ENCODE results near the gene RAE1. TPM values are rescaled to one million over a fixed set of nuclear protein-coding genes. Genes with fewer than 3 reads are reported as not detected.

RAE1 gene
- polyA plus RNA-seq, 2 donors = 8.6 to 25.0 TPM

- peak overlapping the region in 1 of 2 donors; percentile 77 for H3K27ac ChIP-seq (ENCODE audit: low read depth in 2 of 2, low read length in 1 of 2)
- H3K4me1 ChIP-seq (ENCODE audit: control insufficient read depth in 2 of 2, insufficient read depth in 2 of 2, low read length in 1 of 2) = peaks cover 4 to 40% of the 10 kb centered on the region in 2 donors
Observed at GRCh38 chr20:57396212-57396983, 45.3 kb downstream of the RAE1 start.

GRCh38 chr20:57396984-57397692 is 46.1 kb downstream of the RAE1 start:
- Histone ChIP-seq H3K4me1 (ENCODE audit: control insufficient read depth in 2 of 2, insufficient read depth in 2 of 2, low read length in 1 of 2) (peaks cover 6 to 44% of the 10 kb centered on the region in 2 donors), H3K9me3 (ENCODE audit: control insufficient read depth in 2 of 2, insufficient read depth in 1 of 2, low read depth in 1 of 2, low read length in 1 of 2) (no peaks in the 10 kb centered on the region), H3K27ac (ENCODE audit: low read depth in 2 of 2, low read length in 1 of 2) (peak overlapping the region; percentile 57 to 77), H3K36me3 (ENCODE audit: control insufficient read depth in 2 of 2, insufficient read depth in 2 of 2, low read length in 1 of 2) (peaks cover 6 to 17% of the 10 kb centered on the region in 2 donors), H3K27me3 (ENCODE audit: control insufficient read depth in 1 of 2, insufficient read depth in 2 of 2, low read length in 2 of 2) (no peaks in the 10 kb centered on the region), H3K4me3 (ENCODE audit: low read depth in 1 of 2, low read length in 2 of 2) (no peak overlapping the region)
- 73 to 77% methylated on average over 16 of the region's 16 CpGs for WGBS, 2 donors

More at GRCh38 chr20:57396212-57396983, 45.3 kb downstream of the RAE1 start:
- 82 to 87% methylated on average over 15 to 16 of the region's 16 CpGs for WGBS, 2 donors
- no peaks in the 10 kb centered on the region for H3K9me3 ChIP-seq (ENCODE audit: control insufficient read depth in 2 of 2, insufficient read depth in 1 of 2, low read depth in 1 of 2, low read length in 1 of 2)
- H3K36me3 ChIP-seq (ENCODE audit: control insufficient read depth in 2 of 2, insufficient read depth in 2 of 2, low read length in 1 of 2) = peaks cover 6 to 16% of the 10 kb centered on the region in 2 donors
- H3K27me3 ChIP-seq (ENCODE audit: control insufficient read depth in 1 of 2, insufficient read depth in 2 of 2, low read length in 2 of 2) = no peaks in the 10 kb centered on the region
- H3K4me3 ChIP-seq (ENCODE audit: low read depth in 1 of 2, low read length in 2 of 2) = no peak overlapping the region

DNA sequence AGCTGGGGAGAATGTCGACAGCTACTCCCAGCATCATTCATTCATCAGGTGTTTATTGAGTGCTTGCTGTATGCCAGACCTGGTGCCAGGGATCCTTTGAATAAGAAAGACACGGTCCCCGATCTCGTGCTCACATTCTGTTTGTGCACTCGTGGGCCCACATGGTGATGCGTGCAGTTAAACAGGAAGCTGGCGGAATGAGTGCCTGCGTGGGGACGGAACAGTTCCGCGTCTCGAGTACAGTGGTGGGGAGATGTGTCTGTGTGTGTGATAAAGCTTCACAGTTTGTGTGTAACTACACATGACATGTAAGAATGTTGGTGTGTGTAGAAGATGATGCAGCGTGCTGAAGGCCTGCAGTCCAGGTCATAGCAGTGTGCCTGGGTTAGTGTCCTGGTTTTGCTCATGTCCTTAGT is 46.6 kb downstream of the RAE1 start:
- Histone ChIP-seq H3K36me3 (ENCODE audit: control insufficient read depth in 2 of 2, insufficient read depth in 2 of 2, low read length in 1 of 2) (peaks cover 6 to 23% of the 10 kb centered on the region in 2 donors), H3K4me1 (ENCODE audit: control insufficient read depth in 2 of 2, insufficient read depth in 2 of 2, low read length in 1 of 2) (peaks cover 6 to 47% of the 10 kb centered on the region in 2 donors), H3K27me3 (ENCODE audit: control insufficient read depth in 1 of 2, insufficient read depth in 2 of 2, low read length in 2 of 2) (no peaks in the 10 kb centered on the region), H3K27ac (ENCODE audit: low read depth in 2 of 2, low read length in 1 of 2) (peak overlapping the region; percentile 57 to 77), H3K4me3 (ENCODE audit: low read depth in 1 of 2, low read length in 2 of 2) (no peak overlapping the region), H3K9me3 (ENCODE audit: control insufficient read depth in 2 of 2, insufficient read depth in 1 of 2, low read depth in 1 of 2, low read length in 1 of 2) (no peaks in the 10 kb centered on the region)
- WGBS, 2 donors = 53 to 55% methylated on average over 13 of the region's 13 CpGs

DNA sequence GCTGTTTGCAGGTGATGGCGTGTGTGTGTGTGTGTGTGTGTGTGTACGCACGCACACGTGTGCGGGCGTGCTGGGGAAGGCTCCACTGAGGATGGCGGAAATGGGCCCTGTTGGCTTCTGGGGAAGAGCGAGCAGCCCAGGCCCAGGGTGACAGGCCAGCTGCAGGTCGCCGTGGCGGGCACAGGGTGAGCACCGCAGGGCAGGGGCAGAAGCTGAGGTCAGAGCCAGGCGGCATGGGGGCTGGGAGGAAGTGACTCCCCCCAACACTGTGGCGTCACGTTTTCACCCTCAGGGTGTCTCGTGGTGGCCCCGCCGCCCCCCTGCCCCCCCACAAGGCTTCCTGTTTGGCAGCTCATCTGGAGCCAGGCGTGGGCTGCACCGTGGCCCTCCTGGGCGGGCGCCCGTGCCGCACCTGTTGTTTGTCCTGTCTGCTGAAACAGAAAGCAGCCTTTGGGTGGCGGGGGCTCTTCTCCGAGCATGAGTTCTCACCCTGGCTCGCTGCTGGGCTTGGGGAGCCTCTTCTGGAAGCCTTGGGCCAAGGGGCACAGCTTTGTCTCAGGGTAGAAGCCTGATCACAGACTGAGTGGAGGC is 47.3 kb downstream of the RAE1 start:
- Histone ChIP-seq H3K4me3 (ENCODE audit: low read depth in 1 of 2, low read length in 2 of 2) (no peak overlapping the region), H3K27me3 (ENCODE audit: control insufficient read depth in 1 of 2, insufficient read depth in 2 of 2, low read length in 2 of 2) (no peaks in the 10 kb centered on the region), H3K27ac (ENCODE audit: low read depth in 2 of 2, low read length in 1 of 2) (peak overlapping the region; percentile 57 to 77), H3K4me1 (ENCODE audit: control insufficient read depth in 2 of 2, insufficient read depth in 2 of 2, low read length in 1 of 2) (peaks cover 6 to 47% of the 10 kb centered on the region in 2 donors), H3K9me3 (ENCODE audit: control insufficient read depth in 2 of 2, insufficient read depth in 1 of 2, low read depth in 1 of 2, low read length in 1 of 2) (no peaks in the 10 kb centered on the region), H3K36me3 (ENCODE audit: control insufficient read depth in 2 of 2, insufficient read depth in 2 of 2, low read length in 1 of 2) (peaks cover 1 to 23% of the 10 kb centered on the region in 2 donors)
- WGBS, 2 donors = 25 to 34% methylated on average over 27 of the region's 27 CpGs

DNA sequence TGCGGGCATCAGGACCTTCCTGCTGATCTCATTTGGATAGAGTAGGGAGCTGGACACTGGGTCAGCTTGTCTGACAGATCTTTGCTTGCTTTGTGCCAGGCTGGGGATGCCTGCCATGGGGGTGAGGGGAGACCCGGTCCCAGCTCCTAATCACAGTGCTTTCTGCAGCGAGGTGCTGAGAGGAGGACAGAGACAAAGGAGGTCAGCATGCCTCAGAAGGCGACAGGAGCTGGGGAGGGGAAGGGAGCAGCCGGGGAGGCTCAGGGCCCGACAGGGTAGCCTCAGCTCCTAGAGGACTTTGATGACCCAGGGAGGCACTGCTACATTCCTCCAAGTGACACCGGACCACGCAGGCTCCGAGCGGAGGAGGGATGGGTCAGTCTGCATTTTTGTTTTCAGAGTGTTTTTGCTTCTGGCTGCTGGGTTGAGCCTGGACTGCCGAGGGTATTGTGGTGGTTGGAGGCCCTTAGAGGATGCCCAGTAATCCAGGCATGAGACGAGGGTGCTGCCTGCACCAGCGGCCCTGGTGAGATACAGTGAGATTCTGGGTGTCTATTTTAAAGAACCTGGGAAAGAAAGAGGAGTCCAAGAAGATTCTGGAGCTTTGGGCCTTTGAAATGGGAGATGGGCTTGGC is 48.0 kb downstream of the RAE1 start:
- Histone ChIP-seq H3K4me1 (ENCODE audit: control insufficient read depth in 2 of 2, insufficient read depth in 2 of 2, low read length in 1 of 2) (peaks cover 6 to 41% of the 10 kb centered on the region in 2 donors), H3K36me3 (ENCODE audit: control insufficient read depth in 2 of 2, insufficient read depth in 2 of 2, low read length in 1 of 2) (peaks cover 0 to 22% of the 10 kb centered on the region in 2 donors), H3K9me3 (ENCODE audit: control insufficient read depth in 2 of 2, insufficient read depth in 1 of 2, low read depth in 1 of 2, low read length in 1 of 2) (no peaks in the 10 kb centered on the region), H3K27ac (ENCODE audit: low read depth in 2 of 2, low read length in 1 of 2) (peak overlapping the region; percentile 36 to 77), H3K4me3 (ENCODE audit: low read depth in 1 of 2, low read length in 2 of 2) (no peak overlapping the region), H3K27me3 (ENCODE audit: control insufficient read depth in 1 of 2, insufficient read depth in 2 of 2, low read length in 2 of 2) (no peaks in the 10 kb centered on the region)
- WGBS, 2 donors = 62% methylated on average over 13 of the region's 13 CpGs

GRCh38 chr20:57399587-57400155 is 48.6 kb downstream of the RAE1 start:
- Histone ChIP-seq H3K36me3 (ENCODE audit: control insufficient read depth in 2 of 2, insufficient read depth in 2 of 2, low read length in 1 of 2) (peaks cover 0 to 23% of the 10 kb centered on the region in 2 donors), H3K27ac (ENCODE audit: low read depth in 2 of 2, low read length in 1 of 2) (peak overlapping the region; percentile 36 to 62), H3K9me3 (ENCODE audit: control insufficient read depth in 2 of 2, insufficient read depth in 1 of 2, low read depth in 1 of 2, low read length in 1 of 2) (no peaks in the 10 kb centered on the region), H3K4me3 (ENCODE audit: low read depth in 1 of 2, low read length in 2 of 2) (no peak overlapping the region), H3K27me3 (ENCODE audit: control insufficient read depth in 1 of 2, insufficient read depth in 2 of 2, low read length in 2 of 2) (no peaks in the 10 kb centered on the region), H3K4me1 (ENCODE audit: control insufficient read depth in 2 of 2, insufficient read depth in 2 of 2, low read length in 1 of 2) (peaks cover 6 to 41% of the 10 kb centered on the region in 2 donors)
- 40 to 44% methylated on average over 21 of the region's 21 CpGs for WGBS, 2 donors

DNA sequence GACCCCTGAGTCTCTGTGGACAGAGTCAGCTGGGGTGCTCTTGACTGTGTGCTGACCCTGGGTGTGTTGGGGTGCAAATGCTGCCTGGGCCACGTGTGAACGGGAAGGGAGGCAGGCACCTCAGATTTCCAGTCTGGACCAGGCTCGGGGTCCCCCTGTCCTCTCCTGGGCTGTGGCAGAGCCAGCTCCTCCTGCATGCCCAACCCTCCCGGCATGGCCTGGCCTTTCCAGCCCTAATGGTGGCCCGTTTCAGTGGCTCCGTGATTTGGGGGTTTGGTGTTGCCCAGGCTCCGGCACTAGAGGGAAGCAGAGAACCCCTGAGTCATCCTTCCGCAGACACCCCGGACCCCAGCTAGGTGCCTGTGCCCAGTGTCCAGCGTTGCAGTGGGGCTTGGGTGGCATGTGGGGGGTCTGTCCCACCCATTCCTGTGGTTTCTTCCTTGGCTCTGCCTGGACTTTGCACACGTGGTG is 49.2 kb downstream of the RAE1 start:
- Histone ChIP-seq H3K27me3 (ENCODE audit: control insufficient read depth in 1 of 2, insufficient read depth in 2 of 2, low read length in 2 of 2) (no peaks in the 10 kb centered on the region), H3K4me3 (ENCODE audit: low read depth in 1 of 2, low read length in 2 of 2) (no peak overlapping the region), H3K4me1 (ENCODE audit: control insufficient read depth in 2 of 2, insufficient read depth in 2 of 2, low read length in 1 of 2) (peaks cover 6 to 41% of the 10 kb centered on the region in 2 donors), H3K27ac (ENCODE audit: low read depth in 2 of 2, low read length in 1 of 2) (peak overlapping the region in 1 of 2 donors; percentile 48), H3K36me3 (ENCODE audit: control insufficient read depth in 2 of 2, insufficient read depth in 2 of 2, low read length in 1 of 2) (peaks cover 0 to 23% of the 10 kb centered on the region in 2 donors), H3K9me3 (ENCODE audit: control insufficient read depth in 2 of 2, insufficient read depth in 1 of 2, low read depth in 1 of 2, low read length in 1 of 2) (no peaks in the 10 kb centered on the region)
- 72 to 79% methylated on average over 10 to 11 of the region's 11 CpGs for WGBS, 2 donors

DNA sequence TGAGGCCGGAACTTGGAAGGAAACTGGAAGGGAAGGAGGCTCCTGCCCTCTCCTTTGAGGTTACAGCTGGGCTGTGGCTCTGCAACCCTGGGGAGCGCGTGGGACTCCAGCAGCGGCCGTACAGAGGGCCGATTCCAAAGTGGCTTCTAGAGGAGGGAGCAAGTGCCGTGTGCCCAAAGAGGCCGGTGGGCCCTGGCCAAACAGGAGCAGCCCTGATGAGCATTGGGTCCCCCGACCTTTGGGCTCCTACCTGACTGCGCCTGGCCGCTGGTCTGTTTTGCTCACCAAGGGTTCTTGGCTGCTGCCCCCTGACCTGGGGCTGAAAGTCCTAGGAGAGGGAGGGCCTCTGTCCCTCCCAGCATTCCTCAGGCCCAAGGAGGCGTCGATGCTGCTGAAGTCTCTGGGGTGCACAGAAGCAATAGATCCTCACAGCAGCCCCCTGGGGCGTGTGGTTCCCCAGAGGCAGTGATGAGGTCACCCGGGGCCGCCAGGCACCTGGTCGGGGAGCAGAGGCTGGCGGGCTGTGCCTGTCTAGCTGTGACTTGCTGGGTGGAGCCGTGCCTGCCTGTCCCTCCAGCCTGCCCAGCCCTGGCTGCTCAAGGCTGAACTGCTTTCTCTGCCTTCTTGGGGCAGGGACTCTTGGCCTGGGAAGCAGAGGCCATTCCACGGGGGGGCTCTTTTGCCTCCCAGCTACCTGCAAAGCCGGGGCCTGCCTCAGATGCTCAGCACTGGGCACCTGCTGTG is 49.9 kb downstream of the RAE1 start:
- Histone ChIP-seq H3K4me1 (ENCODE audit: control insufficient read depth in 2 of 2, insufficient read depth in 2 of 2, low read length in 1 of 2) (peaks cover 6 to 41% of the 10 kb centered on the region in 2 donors), H3K27ac (ENCODE audit: low read depth in 2 of 2, low read length in 1 of 2) (peak overlapping the region in 1 of 2 donors; percentile 23), H3K36me3 (ENCODE audit: control insufficient read depth in 2 of 2, insufficient read depth in 2 of 2, low read length in 1 of 2) (peaks cover 0 to 22% of the 10 kb centered on the region in 2 donors), H3K9me3 (ENCODE audit: control insufficient read depth in 2 of 2, insufficient read depth in 1 of 2, low read depth in 1 of 2, low read length in 1 of 2) (no peaks in the 10 kb centered on the region), H3K27me3 (ENCODE audit: control insufficient read depth in 1 of 2, insufficient read depth in 2 of 2, low read length in 2 of 2) (no peaks in the 10 kb centered on the region), H3K4me3 (ENCODE audit: low read depth in 1 of 2, low read length in 2 of 2) (no peak overlapping the region)
- 64 to 66% methylated on average over 21 of the region's 21 CpGs for WGBS, 2 donors

Measured in esophagus (tissue), 2 donors.